ENCODE measurements around the gene AARS2.

AARS2 gene

GRCh38 chr6:44311304-44311703 lies 1.8 kb downstream of the AARS2 start:
- Histone ChIP-seq H3K4me3 (ENCODE audit: low read depth, low read length) (peak overlapping the region; percentile 84; the same call in 1 of the 2 replicates), H3K4me1 (no peaks in the 10 kb centered on the region), H3K27me3 (no peaks in the 10 kb centered on the region), H3K36me3 (peaks cover 52% of the 10 kb centered on the region), H3K9me3 (no peaks in the 10 kb centered on the region)
- no peak for DNase-seq
- no peak for TF ChIP-seq CTCF (IDR thresholded peaks at IDR 0.05; ENCODE audit: low read depth, low read length)

DNA sequence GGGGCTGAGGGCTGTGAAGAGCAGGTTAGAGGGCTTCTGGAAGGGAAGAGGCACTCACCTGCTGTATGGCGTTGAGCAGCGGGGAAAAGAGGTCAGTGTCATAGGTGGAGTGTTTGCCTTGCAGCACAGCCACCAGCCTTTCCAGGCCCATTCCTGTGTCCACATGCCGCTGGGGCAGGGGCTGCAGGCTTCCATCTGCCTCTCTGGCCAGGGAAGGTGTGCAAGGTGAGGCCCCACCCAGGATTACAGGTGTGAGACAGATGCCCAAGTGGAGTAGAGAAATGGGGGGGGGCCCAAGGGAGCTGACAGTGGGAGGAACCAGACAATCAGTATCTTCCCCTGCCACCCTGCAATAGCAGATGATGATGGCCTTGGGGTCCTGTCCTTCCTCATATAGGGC lies 2.9 kb downstream of the AARS2 start:
- no peaks in the 10 kb centered on the region for H3K27me3 ChIP-seq
- TF ChIP-seq CTCF (IDR thresholded peaks at IDR 0.05; ENCODE audit: low read depth, low read length): no peak

GRCh38 chr6:44309631-44310030 lies 3.5 kb downstream of the AARS2 start:
- H3K36me3 ChIP-seq: peaks cover 69% of the 10 kb centered on the region
- H3K27me3 ChIP-seq: no peaks in the 10 kb centered on the region
- DNase-seq: no peak
- TF ChIP-seq CTCF (IDR thresholded peaks at IDR 0.05; ENCODE audit: low read depth, low read length): no peak
- H3K4me3 ChIP-seq (ENCODE audit: low read depth, low read length): no peak overlapping the region
- H3K4me1 ChIP-seq: no peaks in the 10 kb centered on the region
- no peaks in the 10 kb centered on the region for H3K9me3 ChIP-seq

More for the DNA sequence above, 2.9 kb downstream of the AARS2 start:
- H3K4me1 ChIP-seq: no peaks in the 10 kb centered on the region
- no peaks in the 10 kb centered on the region for H3K9me3 ChIP-seq
- DNase-seq: no peak
- H3K4me3 ChIP-seq (ENCODE audit: low read depth, low read length): no peak overlapping the region
- H3K36me3 ChIP-seq: peaks cover 63% of the 10 kb centered on the region

DNA sequence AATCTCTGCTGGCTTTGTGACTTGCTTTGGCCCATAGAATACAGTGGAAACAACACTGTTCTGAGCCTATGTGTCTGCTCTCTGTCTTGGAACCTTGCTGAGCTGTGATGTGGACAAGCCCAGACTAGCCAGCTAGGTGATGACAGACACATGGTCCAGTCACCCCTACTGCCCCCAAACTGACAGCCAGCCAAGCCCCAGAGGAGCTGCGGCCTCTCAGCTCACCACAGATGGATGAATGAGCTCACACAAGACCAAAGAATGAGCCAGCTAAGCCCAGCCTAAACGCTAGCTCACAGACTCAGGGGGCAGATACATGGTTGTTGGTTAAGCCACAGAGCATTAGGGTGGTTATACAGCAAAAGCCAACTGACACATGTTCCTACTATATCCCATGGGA lies 4.1 kb downstream of the AARS2 start:
- DNase-seq: no peak
- no peaks in the 10 kb centered on the region for H3K4me1 ChIP-seq
- H3K9me3 ChIP-seq: no peaks in the 10 kb centered on the region
- TF ChIP-seq CTCF (IDR thresholded peaks at IDR 0.05; ENCODE audit: low read depth, low read length): no peak
- H3K36me3 ChIP-seq: peaks cover 74% of the 10 kb centered on the region
- H3K4me3 ChIP-seq (ENCODE audit: low read depth, low read length): no peak overlapping the region
- no peaks in the 10 kb centered on the region for H3K27me3 ChIP-seq

- Histone ChIP-seq H3K4me1 (no peaks in the 10 kb centered on the region), H3K4me3 (ENCODE audit: low read depth, low read length) (no peak overlapping the region), H3K9me3 (no peaks in the 10 kb centered on the region), H3K27me3 (no peaks in the 10 kb centered on the region), H3K36me3 (peaks cover 93% of the 10 kb centered on the region)
- TF ChIP-seq CTCF (IDR thresholded peaks at IDR 0.05; ENCODE audit: low read depth, low read length): no peak
- no peak for DNase-seq
These were observed 5.9 kb downstream of the AARS2 start for GRCh38 chr6:44307217-44307616.

DNA sequence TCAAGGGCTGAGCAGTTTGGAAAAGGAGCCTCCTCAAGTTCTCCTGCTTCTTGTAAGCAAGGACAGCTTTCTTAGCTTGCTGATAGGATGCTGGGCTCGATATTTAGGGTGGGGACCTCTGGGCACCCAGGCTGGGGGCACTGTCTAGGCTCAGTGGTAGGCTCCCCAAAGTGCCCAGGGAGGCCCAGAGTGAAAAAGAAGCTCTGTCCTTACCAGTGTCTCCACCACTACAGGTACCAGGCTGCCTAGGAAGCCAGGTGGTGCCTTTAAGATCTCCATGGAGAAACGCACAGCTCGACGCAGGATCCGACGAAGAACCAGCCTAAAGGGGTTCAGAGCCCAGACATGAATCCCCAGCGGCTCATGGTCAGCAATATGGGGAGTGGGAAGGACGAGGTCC lies 6.4 kb downstream of the AARS2 start:
- no peak for DNase-seq
- Histone ChIP-seq H3K36me3 (peaks cover 94% of the 10 kb centered on the region), H3K4me1 (no peaks in the 10 kb centered on the region), H3K4me3 (ENCODE audit: low read depth, low read length) (no peak overlapping the region), H3K9me3 (no peaks in the 10 kb centered on the region), H3K27me3 (no peaks in the 10 kb centered on the region)
- no peak for TF ChIP-seq CTCF (IDR thresholded peaks at IDR 0.05; ENCODE audit: low read depth, low read length)

Data from BE2C (cell line).